ENCODE measurements around the gene C16orf86.
A peak's percentile ranks its signal among the peaks of the same experiment; 100 is the strongest.

C16orf86 gene

GRCh38 chr16:67648088-67648763 is 18.4 kb upstream of the C16orf86 start:
- DNase-seq (ENCODE audit: low read depth), result no peak
- H3K27me3 ChIP-seq (replicated peaks; ENCODE audit: control insufficient read depth, insufficient read depth, low read length), result peaks cover 63% of the 10 kb centered on the region
- H3K36me3 ChIP-seq (ENCODE audit: control insufficient read depth, insufficient read depth, low read length, severe bottlenecking), result no peaks in the 10 kb centered on the region
- H3K4me1 ChIP-seq (ENCODE audit: control insufficient read depth, insufficient read depth, low read length), result peaks cover 1% of the 10 kb centered on the region
- H3K4me3 ChIP-seq (ENCODE audit: low read length), result no peak overlapping the region
- H3K9me3 ChIP-seq (ENCODE audit: control insufficient read depth, low read length), result no peaks in the 10 kb centered on the region
- no peak overlapping the region for H3K9ac ChIP-seq (ENCODE audit: low read length)

GRCh38 chr16:67648764-67649407 is 17.7 kb upstream of the C16orf86 start:
- no peak overlapping the region for H3K4me3 ChIP-seq (ENCODE audit: low read length)
- H3K4me1 ChIP-seq (ENCODE audit: control insufficient read depth, insufficient read depth, low read length), result peaks cover 3% of the 10 kb centered on the region
- H3K9me3 ChIP-seq (ENCODE audit: control insufficient read depth, low read length), result no peaks in the 10 kb centered on the region
- H3K27me3 ChIP-seq (replicated peaks; ENCODE audit: control insufficient read depth, insufficient read depth, low read length), result peaks cover 62% of the 10 kb centered on the region
- no peak overlapping the region for H3K9ac ChIP-seq (ENCODE audit: low read length)
- no peak for DNase-seq (ENCODE audit: low read depth)
- H3K36me3 ChIP-seq (ENCODE audit: control insufficient read depth, insufficient read depth, low read length, severe bottlenecking), result no peaks in the 10 kb centered on the region

GRCh38 chr16:67649494-67649931 is 17.1 kb upstream of the C16orf86 start:
- peaks cover 59% of the 10 kb centered on the region for H3K27me3 ChIP-seq (replicated peaks; ENCODE audit: control insufficient read depth, insufficient read depth, low read length)
- no peak overlapping the region for H3K9ac ChIP-seq (ENCODE audit: low read length)
- no peak overlapping the region for H3K4me3 ChIP-seq (ENCODE audit: low read length)
- H3K36me3 ChIP-seq (ENCODE audit: control insufficient read depth, insufficient read depth, low read length, severe bottlenecking), result no peaks in the 10 kb centered on the region
- H3K4me1 ChIP-seq (ENCODE audit: control insufficient read depth, insufficient read depth, low read length), result peaks cover 3% of the 10 kb centered on the region
- DNase-seq (ENCODE audit: low read depth), result no peak
- H3K9me3 ChIP-seq (ENCODE audit: control insufficient read depth, low read length), result no peaks in the 10 kb centered on the region

GRCh38 chr16:67650023-67650422 is 16.6 kb upstream of the C16orf86 start:
- Histone ChIP-seq H3K27me3 (replicated peaks; ENCODE audit: control insufficient read depth, insufficient read depth, low read length) (peaks cover 59% of the 10 kb centered on the region), H3K36me3 (ENCODE audit: control insufficient read depth, insufficient read depth, low read length, severe bottlenecking) (no peaks in the 10 kb centered on the region), H3K9ac (ENCODE audit: low read length) (no peak overlapping the region), H3K9me3 (ENCODE audit: control insufficient read depth, low read length) (no peaks in the 10 kb centered on the region), H3K4me1 (ENCODE audit: control insufficient read depth, insufficient read depth, low read length) (peaks cover 3% of the 10 kb centered on the region), H3K4me3 (ENCODE audit: low read length) (no peak overlapping the region)
- DNase-seq (ENCODE audit: low read depth), result no peak

GRCh38 chr16:67651039-67651438 is 15.6 kb upstream of the C16orf86 start:
- DNase-seq (ENCODE audit: low read depth), result no peak
- Histone ChIP-seq H3K36me3 (ENCODE audit: control insufficient read depth, insufficient read depth, low read length, severe bottlenecking) (no peaks in the 10 kb centered on the region), H3K9me3 (ENCODE audit: control insufficient read depth, low read length) (no peaks in the 10 kb centered on the region), H3K9ac (ENCODE audit: low read length) (no peak overlapping the region), H3K27me3 (replicated peaks; ENCODE audit: control insufficient read depth, insufficient read depth, low read length) (peaks cover 50% of the 10 kb centered on the region), H3K4me3 (ENCODE audit: low read length) (no peak overlapping the region), H3K4me1 (ENCODE audit: control insufficient read depth, insufficient read depth, low read length) (peaks cover 3% of the 10 kb centered on the region)

- Histone ChIP-seq H3K9me3 (ENCODE audit: control insufficient read depth, low read length) (no peaks in the 10 kb centered on the region), H3K4me3 (ENCODE audit: low read length) (no peak overlapping the region), H3K27me3 (replicated peaks; ENCODE audit: control insufficient read depth, insufficient read depth, low read length) (peaks cover 42% of the 10 kb centered on the region), H3K4me1 (ENCODE audit: control insufficient read depth, insufficient read depth, low read length) (peaks cover 3% of the 10 kb centered on the region), H3K9ac (ENCODE audit: low read length) (no peak overlapping the region), H3K36me3 (ENCODE audit: control insufficient read depth, insufficient read depth, low read length, severe bottlenecking) (no peaks in the 10 kb centered on the region)
- no peak for DNase-seq (ENCODE audit: low read depth)
These were observed 14.8 kb upstream of the C16orf86 start for GRCh38 chr16:67651847-67652246.

- Histone ChIP-seq H3K4me1 (ENCODE audit: control insufficient read depth, insufficient read depth, low read length) (peaks cover 3% of the 10 kb centered on the region), H3K27me3 (replicated peaks; ENCODE audit: control insufficient read depth, insufficient read depth, low read length) (peaks cover 41% of the 10 kb centered on the region), H3K9me3 (ENCODE audit: control insufficient read depth, low read length) (no peaks in the 10 kb centered on the region), H3K9ac (ENCODE audit: low read length) (no peak overlapping the region), H3K4me3 (ENCODE audit: low read length) (no peak overlapping the region), H3K36me3 (ENCODE audit: control insufficient read depth, insufficient read depth, low read length, severe bottlenecking) (peaks cover 2% of the 10 kb centered on the region)
- peak; percentile 53 for DNase-seq (ENCODE audit: low read depth)
These were observed 14.0 kb upstream of the C16orf86 start for GRCh38 chr16:67652578-67653127.

- Histone ChIP-seq H3K9ac (ENCODE audit: low read length) (no peak overlapping the region), H3K4me1 (ENCODE audit: control insufficient read depth, insufficient read depth, low read length) (peaks cover 3% of the 10 kb centered on the region), H3K9me3 (ENCODE audit: control insufficient read depth, low read length) (no peaks in the 10 kb centered on the region), H3K4me3 (ENCODE audit: low read length) (peak overlapping the region; percentile 72), H3K27me3 (replicated peaks; ENCODE audit: control insufficient read depth, insufficient read depth, low read length) (peaks cover 36% of the 10 kb centered on the region), H3K36me3 (ENCODE audit: control insufficient read depth, insufficient read depth, low read length, severe bottlenecking) (peaks cover 5% of the 10 kb centered on the region)
- DNase-seq (ENCODE audit: low read depth), result peak; percentile 50
These were observed 13.4 kb upstream of the C16orf86 start for GRCh38 chr16:67653128-67653788.

GRCh38 chr16:67653789-67654402 is 12.7 kb upstream of the C16orf86 start:
- Histone ChIP-seq H3K4me1 (ENCODE audit: control insufficient read depth, insufficient read depth, low read length) (peaks cover 3% of the 10 kb centered on the region), H3K36me3 (ENCODE audit: control insufficient read depth, insufficient read depth, low read length, severe bottlenecking) (peaks cover 5% of the 10 kb centered on the region), H3K9me3 (ENCODE audit: control insufficient read depth, low read length) (no peaks in the 10 kb centered on the region), H3K4me3 (ENCODE audit: low read length) (peak overlapping the region; percentile 72), H3K27me3 (replicated peaks; ENCODE audit: control insufficient read depth, insufficient read depth, low read length) (peaks cover 30% of the 10 kb centered on the region), H3K9ac (ENCODE audit: low read length) (no peak overlapping the region)
- DNase-seq (ENCODE audit: low read depth), result no peak

GRCh38 chr16:67654403-67654911 is 12.2 kb upstream of the C16orf86 start:
- Histone ChIP-seq H3K9me3 (ENCODE audit: control insufficient read depth, low read length) (no peaks in the 10 kb centered on the region), H3K4me3 (ENCODE audit: low read length) (no peak overlapping the region), H3K9ac (ENCODE audit: low read length) (no peak overlapping the region), H3K36me3 (ENCODE audit: control insufficient read depth, insufficient read depth, low read length, severe bottlenecking) (peaks cover 5% of the 10 kb centered on the region), H3K27me3 (replicated peaks; ENCODE audit: control insufficient read depth, insufficient read depth, low read length) (peaks cover 27% of the 10 kb centered on the region), H3K4me1 (ENCODE audit: control insufficient read depth, insufficient read depth, low read length) (peaks cover 8% of the 10 kb centered on the region)
- DNase-seq (ENCODE audit: low read depth), result no peak

- Histone ChIP-seq H3K4me1 (ENCODE audit: control insufficient read depth, insufficient read depth, low read length) (peaks cover 11% of the 10 kb centered on the region), H3K36me3 (ENCODE audit: control insufficient read depth, insufficient read depth, low read length, severe bottlenecking) (peaks cover 5% of the 10 kb centered on the region), H3K27me3 (replicated peaks; ENCODE audit: control insufficient read depth, insufficient read depth, low read length) (peaks cover 19% of the 10 kb centered on the region), H3K4me3 (ENCODE audit: low read length) (no peak overlapping the region), H3K9me3 (ENCODE audit: control insufficient read depth, low read length) (no peaks in the 10 kb centered on the region), H3K9ac (ENCODE audit: low read length) (no peak overlapping the region)
- no peak for DNase-seq (ENCODE audit: low read depth)
These were observed 11.3 kb upstream of the C16orf86 start for GRCh38 chr16:67655363-67655762.
